HCT116 (cell line): Measurements from ENCODE around the gene SKI.

Source experiments
- ATF3 ChIP-seq: IDR thresholded peaks from 2 replicates; pipeline ENCODE4 v1.6.1; 2012
- CEBPB ChIP-seq: IDR thresholded peaks from 2 replicates; pipeline ENCODE4 v1.6.1; 2012; ENCODE audit warnings: low read depth
- CTCF ChIP-seq, 3 experiments: fragments of 200-600 bp in 1 of 3; sonication (generic) in 1 of 3; IDR thresholded peaks in 2 of 3; conservative IDR thresholded peaks in 1 of 3; 2 replicates each; pipeline ENCODE4 v1.5.1; 2012 to 2017; ENCODE audit warnings: low read depth in 2 of 3, low read length in 2 of 3, antibody characterized with exemption in 1 of 3, borderline replicate concordance in 1 of 3, control low read depth in 1 of 3, mild to moderate bottlenecking in 1 of 3, mixed read lengths in 1 of 3, mixed run types in 1 of 3, moderate library complexity in 1 of 3; ENCODE audit not compliant: insufficient read depth in 1 of 3
- EZH2phosphoT487 ChIP-seq: fragments of 200-600 bp; IDR thresholded peaks from 2 replicates; pipeline ENCODE4 v1.6.1; 2018; ENCODE audit warnings: antibody characterized with exemption, borderline replicate concordance
- POLR2A ChIP-seq: IDR thresholded peaks from 2 replicates; pipeline ENCODE4 v1.7.0; 2011; ENCODE audit warnings: borderline replicate concordance; ENCODE audit not compliant: insufficient read depth, insufficient read length; ENCODE audit errors: extremely low read depth
- RAD21 ChIP-seq: IDR thresholded peaks from 2 replicates; pipeline ENCODE4 v1.6.1; 2012; ENCODE audit warnings: low read depth, mild to moderate bottlenecking
- ZNF274 ChIP-seq: fragments of 200-500 bp; sonication (Bioruptor generic); IDR thresholded peaks from 2 replicates; pipeline ENCODE4 v1.6.1; 2014; ENCODE audit warnings: mild to moderate bottlenecking, low read depth, low read length, inconsistent platforms

GRCh38 chr1:2312515-2313301 lies 84.6 kb downstream of the SKI start:
- TF ChIP-seq CTCF (IDR thresholded peaks at IDR 0.05 in 2 of 3, conservative IDR thresholded peaks at IDR 0.05 in 1 of 3; ENCODE audit: borderline replicate concordance in 1 of 3, insufficient read depth in 1 of 3, low read depth in 2 of 3, low read length in 2 of 3) (no peak), RAD21 (no peak), POLR2A (no peak), CEBPB (no peak), EZH2phosphoT487 (no peak), ATF3 (no peak), ZNF274 (no peak)
